ENCODE results near the gene MYO5B. TPM values are rescaled to one million over a fixed set of nuclear protein-coding genes. Genes with fewer than 3 reads are reported as not detected.

The MYO5B gene
- total RNA-seq, 1 donor from 2014 or later = 22.6 TPM

GRCh38 chr18:50128506-50129271, 66.3 kb downstream of the MYO5B start:
- DNase-seq (ENCODE audit: extremely low spot score in 2 of 2) = no peak
- H3K27me3 ChIP-seq = no peaks in the 10 kb centered on the region
- no peaks in the 10 kb centered on the region for H3K4me1 ChIP-seq
- intact Hi-C loops (cut with DNase I) = no loop called here
- H3K36me3 ChIP-seq = no peaks in the 10 kb centered on the region
- no peak for TF ChIP-seq CTCF (IDR thresholded peaks at IDR 0.05)
- no peak for TF ChIP-seq POLR2AphosphoS5 (IDR thresholded peaks at IDR 0.05; ENCODE audit: insufficient read depth in 1 of 2, low read depth in 1 of 2)
- no peak for TF ChIP-seq POLR2A (IDR thresholded peaks at IDR 0.05)
- H3K9me3 ChIP-seq = no peaks in the 10 kb centered on the region
- no peak overlapping the region for H3K27ac ChIP-seq
- H3K4me3 ChIP-seq = no peak overlapping the region

- intact Hi-C loops (cut with DNase I) = no loop called here
- DNase-seq (ENCODE audit: extremely low spot score in 2 of 2) = no peak
- Histone ChIP-seq H3K36me3 (no peaks in the 10 kb centered on the region), H3K27me3 (no peaks in the 10 kb centered on the region), H3K4me3 (no peak overlapping the region), H3K27ac (no peak overlapping the region), H3K4me1 (no peaks in the 10 kb centered on the region), H3K9me3 (no peaks in the 10 kb centered on the region)
- TF ChIP-seq POLR2AphosphoS5 (IDR thresholded peaks at IDR 0.05; ENCODE audit: insufficient read depth in 1 of 2, low read depth in 1 of 2) (no peak), POLR2A (IDR thresholded peaks at IDR 0.05) (no peak), CTCF (IDR thresholded peaks at IDR 0.05) (no peak)
These were observed 67.3 kb downstream of the MYO5B start for GRCh38 chr18:50127516-50128210.

- no peak for TF ChIP-seq POLR2A (IDR thresholded peaks at IDR 0.05)
- no peak for TF ChIP-seq POLR2AphosphoS5 (IDR thresholded peaks at IDR 0.05; ENCODE audit: insufficient read depth in 1 of 2, low read depth in 1 of 2)
- no peak for TF ChIP-seq CTCF (IDR thresholded peaks at IDR 0.05)
- DNase-seq (ENCODE audit: extremely low spot score in 2 of 2) = no peak
- Histone ChIP-seq H3K4me3 (no peak overlapping the region), H3K4me1 (no peaks in the 10 kb centered on the region), H3K27me3 (no peaks in the 10 kb centered on the region), H3K36me3 (no peaks in the 10 kb centered on the region), H3K27ac (no peak overlapping the region), H3K9me3 (no peaks in the 10 kb centered on the region)
- intact Hi-C loops (cut with DNase I) = no loop called here
These were observed 68.5 kb downstream of the MYO5B start for GRCh38 chr18:50126471-50126870.

- no peak overlapping the region for H3K27ac ChIP-seq
- TF ChIP-seq CTCF (IDR thresholded peaks at IDR 0.05) (no peak), POLR2AphosphoS5 (IDR thresholded peaks at IDR 0.05; ENCODE audit: insufficient read depth in 1 of 2, low read depth in 1 of 2) (no peak), POLR2A (IDR thresholded peaks at IDR 0.05) (no peak)
- intact Hi-C loops (cut with DNase I) = no loop called here
- DNase-seq (ENCODE audit: extremely low spot score in 2 of 2) = no peak
- H3K4me1 ChIP-seq = no peaks in the 10 kb centered on the region
- H3K36me3 ChIP-seq = no peaks in the 10 kb centered on the region
- H3K9me3 ChIP-seq = no peaks in the 10 kb centered on the region
- H3K27me3 ChIP-seq = no peaks in the 10 kb centered on the region
- H3K4me3 ChIP-seq = no peak overlapping the region
These were observed 69.5 kb downstream of the MYO5B start for GRCh38 chr18:50125456-50125855.

- Histone ChIP-seq H3K27ac (no peak overlapping the region), H3K27me3 (no peaks in the 10 kb centered on the region), H3K36me3 (no peaks in the 10 kb centered on the region), H3K4me3 (no peak overlapping the region), H3K4me1 (no peaks in the 10 kb centered on the region), H3K9me3 (no peaks in the 10 kb centered on the region)
- TF ChIP-seq POLR2A (IDR thresholded peaks at IDR 0.05) = no peak
- no peak for TF ChIP-seq POLR2AphosphoS5 (IDR thresholded peaks at IDR 0.05; ENCODE audit: insufficient read depth in 1 of 2, low read depth in 1 of 2)
- TF ChIP-seq CTCF (IDR thresholded peaks at IDR 0.05) = no peak
- intact Hi-C loops (cut with DNase I) = no loop called here
- no peak for DNase-seq (ENCODE audit: extremely low spot score in 2 of 2)
These were observed 75.7 kb downstream of the MYO5B start for GRCh38 chr18:50119296-50119695.
